GM12878 (cell line): ENCODE data around the gene TOM1L1. TPM values are rescaled to one million over a fixed set of nuclear protein-coding genes. Genes with fewer than 3 reads are reported as not detected.

ENCODE experiments used
- BCL11A ChIP-seq: IDR thresholded peaks from 2 replicates; pipeline ENCODE4 v1.6.1; 2011; ENCODE audit warnings: low read depth, low read length
- ETV6 ChIP-seq, 2 experiments: fragments of 450-650 bp in 1 of 2; IDR thresholded peaks in 1 of 2; conservative IDR thresholded peaks in 1 of 2; 2 replicates each; pipeline ENCODE4 v1.6.1; 2014; ENCODE audit warnings: antibody characterized with exemption in 1 of 2, borderline replicate concordance in 1 of 2, low read depth in 1 of 2, mild to moderate bottlenecking in 1 of 2, moderate library complexity in 1 of 2
- NFIC ChIP-seq: IDR thresholded peaks from 2 replicates; pipeline ENCODE4 v1.6.1; 2012; ENCODE audit warnings: low read depth, mild to moderate bottlenecking, inconsistent platforms, low read length, moderate library complexity
- NFXL1 ChIP-seq: fragments of 450-650 bp; IDR thresholded peaks from 2 replicates; pipeline ENCODE4 v1.6.1; 2017; ENCODE audit warnings: antibody characterized with exemption, mild to moderate bottlenecking, borderline replicate concordance
- NRF1 ChIP-seq: conservative IDR thresholded peaks from 2 replicates; pipeline ENCODE4 v1.6.1; 2011; ENCODE audit warnings: mild to moderate bottlenecking, low read depth, low read length, improper control_type of control experiment
- SIN3A ChIP-seq: IDR thresholded peaks from 2 replicates; pipeline ENCODE4 v1.6.1; 2012; ENCODE audit warnings: low read depth, low read length, improper control_type of control experiment
- SMARCA5 ChIP-seq: fragments of 450-650 bp; IDR thresholded peaks from 2 replicates; pipeline ENCODE4 v1.6.1; 2017; ENCODE audit warnings: mild to moderate bottlenecking
- SP1 ChIP-seq: IDR thresholded peaks from one replicate; pipeline ENCODE4 v1.6.1; 2011; ENCODE audit warnings: low read depth, low read length
- SPI1 ChIP-seq: IDR thresholded peaks from 2 replicates; pipeline ENCODE4 v1.6.1; 2011; ENCODE audit warnings: low read depth, mild to moderate bottlenecking, low read length, moderate library complexity, borderline replicate concordance; ENCODE audit not compliant: insufficient read depth
- STAT1 ChIP-seq: fragments of 450-650 bp; conservative IDR thresholded peaks from 2 replicates; pipeline ENCODE4 v1.6.1; 2014; ENCODE audit warnings: antibody characterized with exemption, mild to moderate bottlenecking
- STAT3 ChIP-seq: IDR thresholded peaks from 2 replicates; pipeline ENCODE4 v1.6.1; 2011; ENCODE audit warnings: low read depth, low read length, improper control_type of control experiment
- TCF7 ChIP-seq: IDR thresholded peaks from 2 replicates; pipeline ENCODE4 v1.6.1; 2014; ENCODE audit warnings: antibody characterized with exemption, borderline replicate concordance
- ZBED1 ChIP-seq: IDR thresholded peaks from 2 replicates; pipeline ENCODE4 v1.6.1; 2016; ENCODE audit warnings: borderline replicate concordance
- polyA plus RNA-seq, 11 experiments: library from polyadenylated mRNA; depleted of rRNA in 4 of 11; unstranded in 6 of 11; stranded (reverse) in 5 of 11; fragments of >200 nt; fragmentation: Nextera tagmentation in 4 of 11; fragmentation: Illumina TruSeq in 1 of 11; extraction: Ambion mirVana in 4 of 11; extraction: Trizol in 1 of 11; gene quantifications; 1 replicate in 1 of 11; 2 replicates in 10 of 11; pipeline versions ENCODE4 v1.2.1 to v1.2.3, GENCODE V29; 2011 to 2016; ENCODE audit warnings: inconsistent platforms in 2 of 11, missing spikeins in 2 of 11, low read depth in 1 of 11
- total RNA-seq, 4 experiments: library from RNA; depleted of rRNA in 3 of 4; stranded (reverse); fragments of >200 nt in 3 of 4; fragmentation: Illumina TruSeq in 1 of 4; extraction: Trizol in 1 of 4; gene quantifications; 2 replicates each; pipeline versions ENCODE4 v1.2.1 to v1.2.3, GENCODE V29; 2013 to 2021
- TF ChIP-seq, protein P1 (sequence below): IDR thresholded peaks from 2 replicates; pipeline ENCODE4 v1.6.1; 2012; ENCODE audit warnings: improper control_type of control experiment, low read depth, low read length; ENCODE audit not compliant: insufficient replicate concordance

Gene TOM1L1
- total and polyA plus RNA-seq, 10 of the 15 experiments (the other 5 are each of a cell fraction or from before 2014, with no cell fraction given): 1.9 to 8.8 (median 2.5) TPM

DNA sequence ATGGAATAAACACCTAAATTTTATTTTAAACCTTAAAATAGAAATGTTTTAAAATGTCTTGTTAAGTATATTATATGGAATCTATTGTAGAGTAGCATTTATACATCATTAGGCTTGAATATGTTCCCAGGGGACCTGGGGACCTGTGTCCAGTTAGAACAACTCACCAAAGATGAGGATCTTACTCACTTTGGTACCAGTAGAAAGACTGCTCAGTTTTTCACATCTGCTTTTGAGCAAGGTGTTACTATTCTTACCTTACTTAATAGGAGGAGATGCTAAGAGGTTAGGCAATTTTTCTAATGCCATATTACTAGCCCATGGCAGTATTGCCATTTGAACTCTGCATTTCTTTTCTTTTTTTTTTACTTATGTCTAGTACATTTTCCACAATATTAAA, 82.6 kb downstream of the TOM1L1 start (continued):
- TF ChIP-seq, protein P1, sequence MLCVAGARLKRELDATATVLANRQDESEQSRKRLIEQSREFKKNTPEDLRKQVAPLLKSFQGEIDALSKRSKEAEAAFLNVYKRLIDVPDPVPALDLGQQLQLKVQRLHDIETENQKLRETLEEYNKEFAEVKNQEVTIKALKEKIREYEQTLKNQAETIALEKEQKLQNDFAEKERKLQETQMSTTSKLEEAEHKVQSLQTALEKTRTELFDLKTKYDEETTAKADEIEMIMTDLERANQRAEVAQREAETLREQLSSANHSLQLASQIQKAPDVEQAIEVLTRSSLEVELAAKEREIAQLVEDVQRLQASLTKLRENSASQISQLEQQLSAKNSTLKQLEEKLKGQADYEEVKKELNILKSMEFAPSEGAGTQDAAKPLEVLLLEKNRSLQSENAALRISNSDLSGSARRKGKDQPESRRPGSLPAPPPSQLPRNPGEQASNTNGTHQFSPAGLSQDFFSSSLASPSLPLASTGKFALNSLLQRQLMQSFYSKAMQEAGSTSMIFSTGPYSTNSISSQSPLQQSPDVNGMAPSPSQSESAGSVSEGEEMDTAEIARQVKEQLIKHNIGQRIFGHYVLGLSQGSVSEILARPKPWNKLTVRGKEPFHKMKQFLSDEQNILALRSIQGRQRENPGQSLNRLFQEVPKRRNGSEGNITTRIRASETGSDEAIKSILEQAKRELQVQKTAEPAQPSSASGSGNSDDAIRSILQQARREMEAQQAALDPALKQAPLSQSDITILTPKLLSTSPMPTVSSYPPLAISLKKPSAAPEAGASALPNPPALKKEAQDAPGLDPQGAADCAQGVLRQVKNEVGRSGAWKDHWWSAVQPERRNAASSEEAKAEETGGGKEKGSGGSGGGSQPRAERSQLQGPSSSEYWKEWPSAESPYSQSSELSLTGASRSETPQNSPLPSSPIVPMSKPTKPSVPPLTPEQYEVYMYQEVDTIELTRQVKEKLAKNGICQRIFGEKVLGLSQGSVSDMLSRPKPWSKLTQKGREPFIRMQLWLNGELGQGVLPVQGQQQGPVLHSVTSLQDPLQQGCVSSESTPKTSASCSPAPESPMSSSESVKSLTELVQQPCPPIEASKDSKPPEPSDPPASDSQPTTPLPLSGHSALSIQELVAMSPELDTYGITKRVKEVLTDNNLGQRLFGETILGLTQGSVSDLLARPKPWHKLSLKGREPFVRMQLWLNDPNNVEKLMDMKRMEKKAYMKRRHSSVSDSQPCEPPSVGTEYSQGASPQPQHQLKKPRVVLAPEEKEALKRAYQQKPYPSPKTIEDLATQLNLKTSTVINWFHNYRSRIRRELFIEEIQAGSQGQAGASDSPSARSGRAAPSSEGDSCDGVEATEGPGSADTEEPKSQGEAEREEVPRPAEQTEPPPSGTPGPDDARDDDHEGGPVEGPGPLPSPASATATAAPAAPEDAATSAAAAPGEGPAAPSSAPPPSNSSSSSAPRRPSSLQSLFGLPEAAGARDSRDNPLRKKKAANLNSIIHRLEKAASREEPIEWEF: no peak
- TF ChIP-seq ETV6 (conservative IDR thresholded peaks at IDR 0.05 in 1 of 2, IDR thresholded peaks at IDR 0.05 in 1 of 2; ENCODE audit: borderline replicate concordance in 1 of 2, low read depth in 1 of 2) (no peak), SIN3A (no peak), NRF1 (no peak), ZBED1 (no peak), SP1 (no peak), TCF7 (no peak), STAT1 (no peak), SPI1 (peak; percentile 11; the same call in 1 of the 2 replicates), BCL11A (no peak), NFIC (no peak), SMARCA5 (no peak), NFXL1 (no peak), STAT3 (no peak)
